Hepatocyte (in vitro differentiated cells): ENCODE results near the gene MAGI1. TPM values are rescaled to one million over a fixed set of nuclear protein-coding genes. Genes with fewer than 3 reads are reported as not detected.

Source experiments
- DNase-seq: peaks from one replicate; pipeline ENCODE4 v3.0.0-alpha.2; 2016; ENCODE audit warnings: low spot score
- H2AFZ ChIP-seq: fragments of 200-600 bp; sonication (generic); 2 replicates; pipeline ENCODE4 v1.6.0; 2016; ENCODE audit warnings: antibody characterized with exemption, mild to moderate bottlenecking
- H3K27ac ChIP-seq: fragments of 200-600 bp; sonication (generic); 2 replicates; pipeline ENCODE4 v1.5.1; 2016; ENCODE audit warnings: mild to moderate bottlenecking
- H3K27me3 ChIP-seq: fragments of 200-600 bp; sonication (generic); 2 replicates; pipeline ENCODE4 v1.6.1; 2016
- H3K36me3 ChIP-seq: fragments of 200-600 bp; sonication (generic); replicated peaks from 2 replicates; pipeline ENCODE4 v1.5.1; 2016; ENCODE audit warnings: low read depth; ENCODE audit not compliant: insufficient read depth
- H3K4me1 ChIP-seq: fragments of 200-600 bp; sonication (generic); 2 replicates; pipeline ENCODE4 v1.5.1; 2016; ENCODE audit warnings: mild to moderate bottlenecking, moderate library complexity; ENCODE audit not compliant: insufficient read depth
- H3K4me2 ChIP-seq: fragments of 200-600 bp; sonication (generic); 2 replicates; pipeline ENCODE4 v1.6.0; 2016
- H3K4me3 ChIP-seq: fragments of 200-600 bp; sonication (generic); 2 replicates; pipeline ENCODE4 v1.5.1; 2016; ENCODE audit warnings: mild to moderate bottlenecking
- H3K79me2 ChIP-seq: fragments of 200-600 bp; sonication (generic); 2 replicates; pipeline ENCODE4 v1.6.0; 2017; ENCODE audit warnings: mild to moderate bottlenecking
- H3K9me2 ChIP-seq: fragments of 200-600 bp; sonication (generic); replicated peaks from 2 replicates; pipeline ENCODE4 v1.6.0; 2017; ENCODE audit warnings: mild to moderate bottlenecking; ENCODE audit not compliant: insufficient read depth
- H3K9me3 ChIP-seq: fragments of 200-600 bp; sonication (generic); 2 replicates; pipeline ENCODE4 v1.5.1; 2016; ENCODE audit warnings: low read depth, mild to moderate bottlenecking
- H4K20me1 ChIP-seq: fragments of 200-600 bp; sonication (generic); 2 replicates; pipeline ENCODE4 v1.6.0; 2016; ENCODE audit warnings: mild to moderate bottlenecking; ENCODE audit not compliant: insufficient read depth, poor library complexity, severe bottlenecking
- CTCF ChIP-seq: fragments of 200-600 bp; sonication (generic); IDR thresholded peaks from 2 replicates; pipeline ENCODE4 v1.5.1; 2016; ENCODE audit warnings: antibody characterized with exemption, mild to moderate bottlenecking; ENCODE audit not compliant: poor library complexity
- EZH2 ChIP-seq: fragments of 200-600 bp; sonication (generic); IDR thresholded peaks from 2 replicates; pipeline ENCODE4 v1.6.1; 2016; ENCODE audit warnings: antibody characterized with exemption, mild to moderate bottlenecking, borderline replicate concordance
- EZH2phosphoT487 ChIP-seq: fragments of 200-600 bp; sonication (generic); IDR thresholded peaks from one replicate; pipeline ENCODE4 v1.6.1; 2018; ENCODE audit warnings: antibody characterized with exemption, mild to moderate bottlenecking, low read depth, moderate library complexity; ENCODE audit not compliant: unreplicated experiment, severe bottlenecking
- WGBS: methylation state at CpG from one replicate; pipeline ENCODE4 v1.1.6; 2016; ENCODE audit warnings: low lambda C conversion rate; ENCODE audit errors: missing lambda C conversion rate; 5-methylcytosine and 5-hydroxymethylcytosine counted together
- polyA plus RNA-seq: library from polyadenylated mRNA; unstranded; fragments of >200 nt; fragmentation: Nextera tagmentation; extraction: Ambion mirVana; gene quantifications from 2 replicates; pipeline ENCODE4 v1.2.1, GENCODE V29; 2016
- total RNA-seq: library from RNA; depleted of rRNA; stranded (reverse); fragments of >200 nt; gene quantifications from 2 replicates; pipeline ENCODE4 v1.2.3, GENCODE V29; 2014

MAGI1 gene
- total and polyA plus RNA-seq, 2 experiments from 2014 or later = 26.2 to 43.5 TPM

- H3K27ac ChIP-seq = no peak overlapping the region
- no peak for DNase-seq
- H3K4me2 ChIP-seq = no peak overlapping the region
- H3K9me2 ChIP-seq = no peaks in the 10 kb centered on the region
- no peaks in the 10 kb centered on the region for H3K36me3 ChIP-seq
- H3K79me2 ChIP-seq = peaks cover 19% of the 10 kb centered on the region
- H2AFZ ChIP-seq = no peak overlapping the region
- 84% methylated on average over 3 of the region's 3 CpGs for WGBS
- H3K9me3 ChIP-seq = no peaks in the 10 kb centered on the region
- H3K4me3 ChIP-seq = no peak overlapping the region
- H3K27me3 ChIP-seq = no peaks in the 10 kb centered on the region
- peaks cover 3% of the 10 kb centered on the region for H3K4me1 ChIP-seq
- H4K20me1 ChIP-seq = peaks cover 4% of the 10 kb centered on the region
- TF ChIP-seq CTCF (no peak), EZH2phosphoT487 (no peak), EZH2 (no peak)
These were observed 367.7 kb downstream of the MAGI1 start for GRCh38 chr3:65671004-65671403.

- H3K27ac ChIP-seq = no peak overlapping the region
- no peaks in the 10 kb centered on the region for H3K36me3 ChIP-seq
- peaks cover 3% of the 10 kb centered on the region for H3K4me1 ChIP-seq
- no peak for TF ChIP-seq EZH2phosphoT487
- no peak for TF ChIP-seq EZH2
- TF ChIP-seq CTCF = no peak
- DNase-seq = peak; percentile 44
- peaks cover 4% of the 10 kb centered on the region for H4K20me1 ChIP-seq
- no peaks in the 10 kb centered on the region for H3K27me3 ChIP-seq
- no peak overlapping the region for H2AFZ ChIP-seq
- H3K4me3 ChIP-seq = no peak overlapping the region
- WGBS = 44% methylated on average over 5 of the region's 5 CpGs
- H3K4me2 ChIP-seq = no peak overlapping the region
- H3K9me3 ChIP-seq = no peaks in the 10 kb centered on the region
- H3K9me2 ChIP-seq = no peaks in the 10 kb centered on the region
- H3K79me2 ChIP-seq = peaks cover 16% of the 10 kb centered on the region
These were observed 369.4 kb downstream of the MAGI1 start for GRCh38 chr3:65669163-65669875.

- no peaks in the 10 kb centered on the region for H3K9me3 ChIP-seq
- H4K20me1 ChIP-seq = peaks cover 4% of the 10 kb centered on the region
- peaks cover 3% of the 10 kb centered on the region for H3K4me1 ChIP-seq
- no peak overlapping the region for H2AFZ ChIP-seq
- H3K27ac ChIP-seq = no peak overlapping the region
- peaks cover 14% of the 10 kb centered on the region for H3K79me2 ChIP-seq
- WGBS = 93% methylated on average over 4 of the region's 4 CpGs
- TF ChIP-seq EZH2 (no peak), EZH2phosphoT487 (no peak), CTCF (no peak)
- no peak overlapping the region for H3K4me2 ChIP-seq
- H3K4me3 ChIP-seq = no peak overlapping the region
- H3K27me3 ChIP-seq = no peaks in the 10 kb centered on the region
- no peak for DNase-seq
- H3K9me2 ChIP-seq = no peaks in the 10 kb centered on the region
- H3K36me3 ChIP-seq = no peaks in the 10 kb centered on the region
These were observed 370.8 kb downstream of the MAGI1 start for GRCh38 chr3:65667963-65668362.
